Measurements from ENCODE around the gene C1QTNF12.

Gene C1QTNF12

DNA sequence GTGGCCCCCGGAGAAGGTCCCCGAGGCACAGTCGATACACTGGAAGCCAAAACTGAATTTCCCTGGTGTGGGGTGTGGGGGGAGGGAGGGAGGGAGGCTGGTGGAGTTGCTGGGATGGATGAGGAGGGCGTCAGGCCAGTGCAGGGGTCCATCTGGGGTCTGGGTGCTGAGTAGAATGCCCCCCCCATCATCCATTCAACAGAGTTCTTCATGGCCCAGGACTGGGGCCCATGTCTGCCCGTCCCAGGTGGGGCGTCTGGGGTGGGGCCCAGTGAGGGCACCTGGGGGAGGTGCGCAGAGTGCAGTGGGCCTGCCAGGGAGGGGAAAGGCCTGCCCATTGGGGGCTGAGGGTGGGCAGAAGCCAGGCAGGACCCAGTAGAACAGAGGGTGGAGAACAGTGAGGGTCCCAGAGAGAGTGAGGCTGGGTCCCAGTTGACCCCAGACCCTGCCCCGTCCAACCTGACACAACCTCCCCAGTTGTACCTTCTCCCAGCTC is 42.0 kb downstream of the C1QTNF12 start:
- no peaks in the 10 kb centered on the region for H3K4me1 ChIP-seq (ENCODE audit: insufficient read depth, low read length, severe bottlenecking)
- TF ChIP-seq EZH2 (IDR thresholded peaks at IDR 0.05; ENCODE audit: borderline replicate concordance, low read length), result no peak
- no peaks in the 10 kb centered on the region for H3K9me2 ChIP-seq (ENCODE audit: low read depth, low read length)
- H4K20me1 ChIP-seq (ENCODE audit: insufficient read depth, low read length), result no peaks in the 10 kb centered on the region
- no peak overlapping the region for H3K27ac ChIP-seq (ENCODE audit: low read depth, low read length, poor library complexity, severe bottlenecking)
- H3K9ac ChIP-seq (ENCODE audit: low read length), result no peak overlapping the region
- H3K27me3 ChIP-seq (ENCODE audit: insufficient read depth, low read length), result peaks cover 12% of the 10 kb centered on the region
- H3K36me3 ChIP-seq (ENCODE audit: insufficient read depth, low read length), result no peaks in the 10 kb centered on the region
- H3K4me3 ChIP-seq (ENCODE audit: low read depth, low read length, poor library complexity, severe bottlenecking), result no peak overlapping the region
- H3K79me2 ChIP-seq (ENCODE audit: insufficient read depth, low read length), result no peaks in the 10 kb centered on the region
- H3K4me2 ChIP-seq (ENCODE audit: low read length), result no peak overlapping the region
- no peaks in the 10 kb centered on the region for H3F3A ChIP-seq (ENCODE audit: insufficient read depth, low read length)
- no peaks in the 10 kb centered on the region for H3K9me3 ChIP-seq (ENCODE audit: low read length)
- no peak overlapping the region for H2AFZ ChIP-seq (ENCODE audit: low read length)

DNA sequence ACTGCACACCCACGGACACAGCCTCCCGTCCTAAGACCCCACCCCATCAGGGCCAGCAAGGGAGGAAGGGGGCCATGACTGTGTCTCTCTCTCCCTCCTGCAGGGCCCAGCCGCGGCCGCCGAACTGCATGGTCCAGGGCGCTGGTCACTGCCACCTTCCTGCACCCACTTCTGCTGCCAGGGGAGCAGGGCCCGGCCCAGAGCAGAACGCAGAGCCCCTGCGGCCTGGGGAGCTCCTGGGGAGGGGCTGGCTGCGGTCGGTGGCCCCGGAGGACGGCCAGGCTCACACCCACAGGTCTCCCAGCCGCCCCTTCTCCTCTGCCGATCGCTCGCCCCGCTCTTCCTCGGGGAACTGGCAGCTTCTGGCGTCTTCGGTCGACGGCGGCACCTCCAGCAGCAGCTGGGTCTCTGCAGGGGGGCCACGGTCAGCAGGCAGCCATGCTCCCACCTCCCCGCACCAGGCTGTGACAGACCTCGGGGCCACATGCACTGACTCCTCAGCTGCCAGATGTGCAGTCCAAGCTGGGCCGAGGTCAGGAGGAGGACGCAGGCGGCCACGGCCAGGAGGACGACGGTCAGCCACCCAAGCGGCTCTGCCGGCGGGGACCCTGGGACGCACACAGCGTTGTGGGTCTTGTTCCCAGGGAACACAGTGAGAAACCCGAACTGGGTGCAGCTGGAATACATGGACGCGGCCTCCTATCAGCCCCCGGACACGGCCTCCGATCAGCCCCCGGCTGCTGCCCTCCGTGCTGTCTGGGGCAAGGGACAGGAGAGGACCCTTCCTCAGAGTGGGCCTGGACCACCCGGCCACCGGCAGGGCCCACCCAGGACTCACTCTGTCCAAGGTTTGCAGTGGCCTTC is 42.7 kb downstream of the C1QTNF12 start:
- Histone ChIP-seq H3K4me2 (ENCODE audit: low read length) (no peak overlapping the region), H3K27ac (ENCODE audit: low read depth, low read length, poor library complexity, severe bottlenecking) (no peak overlapping the region), H3K9me3 (ENCODE audit: low read length) (no peaks in the 10 kb centered on the region), H3K27me3 (ENCODE audit: insufficient read depth, low read length) (peaks cover 14% of the 10 kb centered on the region), H2AFZ (ENCODE audit: low read length) (no peak overlapping the region), H3K9ac (ENCODE audit: low read length) (no peak overlapping the region), H4K20me1 (ENCODE audit: insufficient read depth, low read length) (no peaks in the 10 kb centered on the region), H3K4me1 (ENCODE audit: insufficient read depth, low read length, severe bottlenecking) (no peaks in the 10 kb centered on the region), H3K36me3 (ENCODE audit: insufficient read depth, low read length) (no peaks in the 10 kb centered on the region), H3F3A (ENCODE audit: insufficient read depth, low read length) (no peaks in the 10 kb centered on the region), H3K79me2 (ENCODE audit: insufficient read depth, low read length) (no peaks in the 10 kb centered on the region), H3K9me2 (ENCODE audit: low read depth, low read length) (no peaks in the 10 kb centered on the region), H3K4me3 (ENCODE audit: low read depth, low read length, poor library complexity, severe bottlenecking) (no peak overlapping the region)
- no peak for TF ChIP-seq EZH2 (IDR thresholded peaks at IDR 0.05; ENCODE audit: borderline replicate concordance, low read length)
- TF ChIP-seq, protein P1, sequence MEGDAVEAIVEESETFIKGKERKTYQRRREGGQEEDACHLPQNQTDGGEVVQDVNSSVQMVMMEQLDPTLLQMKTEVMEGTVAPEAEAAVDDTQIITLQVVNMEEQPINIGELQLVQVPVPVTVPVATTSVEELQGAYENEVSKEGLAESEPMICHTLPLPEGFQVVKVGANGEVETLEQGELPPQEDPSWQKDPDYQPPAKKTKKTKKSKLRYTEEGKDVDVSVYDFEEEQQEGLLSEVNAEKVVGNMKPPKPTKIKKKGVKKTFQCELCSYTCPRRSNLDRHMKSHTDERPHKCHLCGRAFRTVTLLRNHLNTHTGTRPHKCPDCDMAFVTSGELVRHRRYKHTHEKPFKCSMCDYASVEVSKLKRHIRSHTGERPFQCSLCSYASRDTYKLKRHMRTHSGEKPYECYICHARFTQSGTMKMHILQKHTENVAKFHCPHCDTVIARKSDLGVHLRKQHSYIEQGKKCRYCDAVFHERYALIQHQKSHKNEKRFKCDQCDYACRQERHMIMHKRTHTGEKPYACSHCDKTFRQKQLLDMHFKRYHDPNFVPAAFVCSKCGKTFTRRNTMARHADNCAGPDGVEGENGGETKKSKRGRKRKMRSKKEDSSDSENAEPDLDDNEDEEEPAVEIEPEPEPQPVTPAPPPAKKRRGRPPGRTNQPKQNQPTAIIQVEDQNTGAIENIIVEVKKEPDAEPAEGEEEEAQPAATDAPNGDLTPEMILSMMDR (IDR thresholded peaks at IDR 0.05; ENCODE audit: low read length), result no peak

DNA sequence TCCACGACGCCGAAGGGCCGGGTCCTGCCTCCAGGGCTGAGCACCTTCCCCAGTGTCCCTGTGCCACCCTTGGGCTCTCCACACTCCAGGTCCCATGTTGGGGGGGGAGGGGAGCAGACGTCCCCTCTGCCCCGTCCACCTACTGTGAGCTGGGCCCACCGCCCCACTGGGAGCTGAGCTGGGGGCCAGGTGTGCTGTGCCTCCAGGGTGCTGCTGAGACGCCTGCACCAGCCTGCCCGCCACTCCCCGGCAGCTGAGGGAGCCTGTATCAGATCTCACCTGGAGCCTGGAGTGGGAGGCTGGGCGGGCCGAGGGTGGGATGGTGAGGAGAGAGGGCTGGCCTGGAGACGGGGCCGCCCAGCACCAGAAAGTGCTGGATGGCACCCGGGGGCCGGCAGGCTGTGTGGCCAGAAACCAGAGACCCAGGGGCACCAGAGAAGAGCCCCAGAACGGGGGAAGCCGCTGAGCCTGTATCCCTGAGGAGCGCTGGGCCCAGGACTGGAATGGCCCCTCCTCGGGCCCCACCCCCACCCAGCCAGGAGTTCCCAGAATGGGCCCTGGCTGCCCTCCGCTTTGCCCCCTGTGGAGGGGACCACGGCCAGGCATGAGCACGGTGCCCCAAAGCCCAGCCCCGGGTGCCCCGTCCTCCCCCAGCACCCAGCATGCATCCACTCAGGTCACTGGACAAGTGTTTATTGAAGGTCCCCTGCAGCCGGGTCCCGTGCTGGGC is 43.5 kb downstream of the C1QTNF12 start:
- Histone ChIP-seq H3K27ac (ENCODE audit: low read depth, low read length, poor library complexity, severe bottlenecking) (no peak overlapping the region), H3K9me3 (ENCODE audit: low read length) (no peaks in the 10 kb centered on the region)
- TF ChIP-seq, protein P1 (IDR thresholded peaks at IDR 0.05; ENCODE audit: low read length), result no peak
- TF ChIP-seq EZH2 (IDR thresholded peaks at IDR 0.05; ENCODE audit: borderline replicate concordance, low read length), result no peak

More for the DNA sequence above, 43.5 kb downstream of the C1QTNF12 start:
- no peaks in the 10 kb centered on the region for H3F3A ChIP-seq (ENCODE audit: insufficient read depth, low read length)
- H3K4me2 ChIP-seq (ENCODE audit: low read length), result no peak overlapping the region
- H3K79me2 ChIP-seq (ENCODE audit: insufficient read depth, low read length), result no peaks in the 10 kb centered on the region
- H3K4me1 ChIP-seq (ENCODE audit: insufficient read depth, low read length, severe bottlenecking), result no peaks in the 10 kb centered on the region
- H3K4me3 ChIP-seq (ENCODE audit: low read depth, low read length, poor library complexity, severe bottlenecking), result no peak overlapping the region
- H3K36me3 ChIP-seq (ENCODE audit: insufficient read depth, low read length), result no peaks in the 10 kb centered on the region
- H4K20me1 ChIP-seq (ENCODE audit: insufficient read depth, low read length), result no peaks in the 10 kb centered on the region
- H3K9me2 ChIP-seq (ENCODE audit: low read depth, low read length), result no peaks in the 10 kb centered on the region
- H3K9ac ChIP-seq (ENCODE audit: low read length), result no peak overlapping the region
- H2AFZ ChIP-seq (ENCODE audit: low read length), result no peak overlapping the region
- H3K27me3 ChIP-seq (ENCODE audit: insufficient read depth, low read length), result peaks cover 14% of the 10 kb centered on the region

Measured in OCI-LY1 (cell line).